PFSK-1 (cell line): Measurements from ENCODE around the gene NPFF. TPM values are rescaled to one million over a fixed set of nuclear protein-coding genes. Genes with fewer than 3 reads are reported as not detected.

ENCODE experiments used
- FOXP2 ChIP-seq: optimal IDR thresholded peaks from 2 replicates; pipeline ENCODE3; 2011; ENCODE audit warnings: borderline replicate concordance, control low read depth, inconsistent platforms; ENCODE audit not compliant: insufficient read depth; ENCODE audit errors: extremely low read length, extremely low read depth
- POLR2AphosphoS5 ChIP-seq: IDR thresholded peaks from 2 replicates; pipeline ENCODE4 v1.6.1; 2012; ENCODE audit warnings: low read depth, mild to moderate bottlenecking, control low read depth, low read length, moderate library complexity
- SIN3A ChIP-seq: IDR thresholded peaks from 2 replicates; pipeline ENCODE4 v1.6.1; 2012; ENCODE audit warnings: mild to moderate bottlenecking, low read length, moderate library complexity, borderline replicate concordance; ENCODE audit not compliant: insufficient read depth
- TAF1 ChIP-seq: IDR thresholded peaks from 2 replicates; pipeline ENCODE4 v1.6.1; 2012; ENCODE audit warnings: low read length, control low read depth, borderline replicate concordance; ENCODE audit not compliant: insufficient read depth
- polyA plus RNA-seq: library from polyadenylated mRNA; unstranded; fragments of >200 nt; gene quantifications from one replicate; pipeline ENCODE4 v1.2.1, GENCODE V29; 2012; ENCODE audit warnings: low read depth, missing spikeins; ENCODE audit not compliant: insufficient read length
- TF ChIP-seq, protein P1 (sequence below), 2 experiments: IDR thresholded peaks; 2 replicates each; pipeline versions ENCODE4 v1.6.1 to v1.8.0; 2011 to 2012; ENCODE audit warnings: low read depth in 2 of 2, low read length in 2 of 2, control low read depth in 1 of 2, inconsistent platforms in 1 of 2, mild to moderate bottlenecking in 1 of 2, moderate library complexity in 1 of 2; ENCODE audit not compliant: insufficient read depth in 1 of 2

Gene NPFF, protein sequence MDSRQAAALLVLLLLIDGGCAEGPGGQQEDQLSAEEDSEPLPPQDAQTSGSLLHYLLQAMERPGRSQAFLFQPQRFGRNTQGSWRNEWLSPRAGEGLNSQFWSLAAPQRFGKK
- 1.1 TPM for polyA plus RNA-seq

DNA sequence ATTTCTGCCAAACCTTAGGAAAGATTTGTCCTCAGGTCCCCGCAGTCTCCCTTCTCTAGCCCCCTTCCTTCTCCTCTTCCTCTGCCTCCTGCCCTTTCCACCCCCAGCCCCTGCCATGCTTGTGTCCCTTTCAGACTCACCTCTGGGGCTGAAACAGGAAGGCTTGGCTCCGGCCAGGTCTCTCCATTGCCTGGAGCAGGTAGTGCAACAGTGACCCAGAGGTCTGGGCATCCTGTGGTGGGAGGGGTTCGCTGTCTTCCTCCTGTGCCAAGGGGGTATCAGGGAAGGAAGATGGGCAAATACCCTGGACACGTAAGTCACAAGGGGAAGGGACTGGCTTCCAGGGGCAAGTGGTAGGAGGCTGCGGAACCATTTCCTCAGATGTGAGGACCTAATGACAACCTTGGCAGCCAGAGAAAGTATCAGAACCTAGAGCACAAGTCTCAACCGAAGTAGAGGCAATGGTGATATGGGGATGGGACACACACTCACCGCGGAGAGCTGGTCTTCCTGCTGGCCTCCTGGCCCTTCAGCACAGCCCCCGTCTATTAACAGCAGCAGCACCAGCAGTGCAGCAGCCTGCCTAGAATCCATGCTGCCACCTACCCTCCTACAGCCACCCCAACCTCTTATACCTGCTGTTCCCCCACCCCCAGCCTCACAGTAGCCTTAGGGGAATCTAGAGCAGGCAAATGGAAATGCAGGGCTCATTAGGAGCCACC is at the start of gene NPFF:
NPFF (minus strand) TSS at position 604 of the 722 bp plus-strand sequence; CDS start at position 594, 10 bp downstream.
- no peak for TF ChIP-seq TAF1
- TF ChIP-seq, protein P1, sequence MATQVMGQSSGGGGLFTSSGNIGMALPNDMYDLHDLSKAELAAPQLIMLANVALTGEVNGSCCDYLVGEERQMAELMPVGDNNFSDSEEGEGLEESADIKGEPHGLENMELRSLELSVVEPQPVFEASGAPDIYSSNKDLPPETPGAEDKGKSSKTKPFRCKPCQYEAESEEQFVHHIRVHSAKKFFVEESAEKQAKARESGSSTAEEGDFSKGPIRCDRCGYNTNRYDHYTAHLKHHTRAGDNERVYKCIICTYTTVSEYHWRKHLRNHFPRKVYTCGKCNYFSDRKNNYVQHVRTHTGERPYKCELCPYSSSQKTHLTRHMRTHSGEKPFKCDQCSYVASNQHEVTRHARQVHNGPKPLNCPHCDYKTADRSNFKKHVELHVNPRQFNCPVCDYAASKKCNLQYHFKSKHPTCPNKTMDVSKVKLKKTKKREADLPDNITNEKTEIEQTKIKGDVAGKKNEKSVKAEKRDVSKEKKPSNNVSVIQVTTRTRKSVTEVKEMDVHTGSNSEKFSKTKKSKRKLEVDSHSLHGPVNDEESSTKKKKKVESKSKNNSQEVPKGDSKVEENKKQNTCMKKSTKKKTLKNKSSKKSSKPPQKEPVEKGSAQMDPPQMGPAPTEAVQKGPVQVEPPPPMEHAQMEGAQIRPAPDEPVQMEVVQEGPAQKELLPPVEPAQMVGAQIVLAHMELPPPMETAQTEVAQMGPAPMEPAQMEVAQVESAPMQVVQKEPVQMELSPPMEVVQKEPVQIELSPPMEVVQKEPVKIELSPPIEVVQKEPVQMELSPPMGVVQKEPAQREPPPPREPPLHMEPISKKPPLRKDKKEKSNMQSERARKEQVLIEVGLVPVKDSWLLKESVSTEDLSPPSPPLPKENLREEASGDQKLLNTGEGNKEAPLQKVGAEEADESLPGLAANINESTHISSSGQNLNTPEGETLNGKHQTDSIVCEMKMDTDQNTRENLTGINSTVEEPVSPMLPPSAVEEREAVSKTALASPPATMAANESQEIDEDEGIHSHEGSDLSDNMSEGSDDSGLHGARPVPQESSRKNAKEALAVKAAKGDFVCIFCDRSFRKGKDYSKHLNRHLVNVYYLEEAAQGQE (IDR thresholded peaks at IDR 0.05; ENCODE audit: insufficient read depth in 1 of 2, low read depth in 2 of 2, low read length in 2 of 2): no peak
- no peak for TF ChIP-seq SIN3A
- TF ChIP-seq POLR2AphosphoS5: no peak
- no peak for TF ChIP-seq FOXP2

DNA sequence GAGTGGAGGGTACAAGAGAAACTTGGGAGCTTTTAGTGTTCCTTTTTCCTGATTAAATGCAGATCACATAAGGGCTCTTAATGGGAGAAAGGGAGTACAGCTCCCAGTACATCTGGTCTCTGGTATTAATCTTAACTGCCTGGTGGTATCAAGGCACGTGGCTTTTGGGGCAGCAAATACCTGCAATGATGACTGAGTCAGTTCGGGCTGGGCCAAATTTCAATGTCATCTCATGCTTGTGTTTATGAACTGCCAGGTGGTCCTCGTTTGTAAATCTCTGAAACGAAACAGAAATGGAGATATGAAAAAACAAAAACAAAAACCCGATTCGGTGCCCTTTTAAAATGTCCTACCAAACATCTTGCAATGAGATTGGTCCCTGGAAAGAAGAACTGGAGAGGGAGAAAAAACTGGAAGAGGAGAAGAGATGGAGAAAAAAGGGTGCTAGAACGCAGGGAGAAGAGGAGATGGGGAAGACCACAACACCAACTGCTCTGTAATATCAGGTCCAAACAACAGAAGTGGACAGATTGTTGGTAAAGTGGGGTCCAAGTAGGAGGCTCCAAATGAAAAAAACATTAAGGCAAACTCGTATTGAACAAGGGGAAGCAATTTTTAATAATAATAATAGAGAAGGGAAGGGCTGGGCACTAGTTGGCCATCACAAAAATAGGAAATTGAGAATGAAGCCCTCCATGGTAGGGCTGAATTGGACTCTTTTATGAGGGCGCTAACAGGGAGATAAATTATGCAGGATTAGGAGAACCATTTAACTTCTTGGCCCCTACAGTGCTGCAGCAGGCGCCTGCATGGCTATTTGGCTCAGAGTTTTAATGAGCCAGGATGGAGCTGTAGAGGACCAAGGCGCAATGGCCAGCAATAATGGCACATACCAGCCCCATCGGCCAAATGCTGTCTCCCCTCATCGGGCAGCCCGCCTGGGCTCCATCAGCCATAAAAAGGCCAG is 45.4 kb upstream of the NPFF start:
- TF ChIP-seq FOXP2 (no peak), TAF1 (no peak), POLR2AphosphoS5 (no peak), SIN3A (no peak)
- TF ChIP-seq, protein P1 (IDR thresholded peaks at IDR 0.05; ENCODE audit: insufficient read depth in 1 of 2, low read depth in 2 of 2, low read length in 2 of 2): no peak

DNA sequence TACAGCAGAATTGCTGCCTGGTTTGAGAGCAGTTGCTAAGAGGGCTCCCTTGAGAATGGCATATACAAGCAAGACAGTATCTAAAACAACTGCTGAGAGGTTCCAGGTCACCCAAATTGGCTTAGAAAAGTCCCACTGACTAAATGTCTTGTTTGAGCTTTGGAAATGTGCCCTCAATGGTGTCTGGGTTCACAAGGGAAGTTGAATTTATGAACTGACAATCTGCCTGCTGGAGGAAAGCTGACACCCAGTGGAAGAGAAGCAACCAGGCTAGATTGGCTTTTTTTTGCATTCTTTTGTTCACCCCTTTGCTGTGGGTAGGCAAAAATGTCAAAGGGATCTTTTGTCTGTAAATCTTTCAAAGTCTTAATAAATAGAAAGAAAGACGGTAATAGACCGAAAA is 44.6 kb upstream of the NPFF start:
- no peak for TF ChIP-seq POLR2AphosphoS5
- TF ChIP-seq, protein P1 (IDR thresholded peaks at IDR 0.05; ENCODE audit: insufficient read depth in 1 of 2, low read depth in 2 of 2, low read length in 2 of 2): no peak
- TF ChIP-seq SIN3A: no peak
- TF ChIP-seq TAF1: no peak
- no peak for TF ChIP-seq FOXP2

DNA sequence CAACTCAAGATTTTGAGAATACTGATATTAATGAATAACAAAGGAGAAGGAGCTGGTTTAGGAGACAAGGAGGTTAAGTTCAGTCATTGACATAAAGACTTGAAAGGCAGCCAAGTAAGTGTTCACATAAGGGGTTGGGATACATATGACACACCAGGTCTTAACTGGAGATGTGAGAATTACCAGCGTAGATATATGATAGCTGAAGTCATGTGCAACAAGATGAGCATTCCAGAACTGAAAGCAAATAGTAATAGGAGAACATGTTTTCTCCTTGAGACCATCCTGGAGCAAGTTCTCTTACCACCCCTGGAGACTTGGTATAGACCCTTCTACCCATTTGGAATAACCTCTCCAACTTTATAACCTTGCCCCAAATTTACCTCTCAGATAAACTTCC is 43.3 kb upstream of the NPFF start:
- TF ChIP-seq FOXP2 (no peak), TAF1 (no peak), SIN3A (no peak), POLR2AphosphoS5 (no peak)
- TF ChIP-seq, protein P1 (IDR thresholded peaks at IDR 0.05; ENCODE audit: insufficient read depth in 1 of 2, low read depth in 2 of 2, low read length in 2 of 2): no peak
